CD4-positive, alpha-beta T cell (primary cell): ENCODE results near the gene C5orf47. TPM values are rescaled to one million over a fixed set of nuclear protein-coding genes. Genes with fewer than 3 reads are reported as not detected.
"Not testable (repeated sequence)": the region's sequence is repeated elsewhere in the genome, so short reads cannot be mapped to it uniquely, and the experiment has no call there.

ENCODE experiments used
- ATAC-seq: fragments of 200-7000 bp; cut with Tn5 transposase; one replicate; pipeline ENCODE4 v1.10.0; 2022; ENCODE audit warnings: mild to moderate bottlenecking; ENCODE audit not compliant: poor library complexity
- CTCF ChIA-PET: fragments of 350-600 bp; sonication (Branson Sonifier 250); formaldehyde crosslinking; loops from one replicate; lab custom pipeline; 2021; ENCODE audit warnings: antibody characterized with exemption, inconsistent platforms; lab: Charles Lee
- POLR2A ChIA-PET: fragments of 350-600 bp; sonication (Branson Sonifier 250); formaldehyde crosslinking; loops from one replicate; lab custom pipeline; 2021; ENCODE audit warnings: antibody characterized with exemption, inconsistent platforms; lab: Charles Lee
- DNase-seq, 14 experiments: peaks; one replicate each; pipeline ENCODE4 v3.0.0-alpha.2; 2013 to 2020; ENCODE audit warnings: mixed read lengths in 2 of 14
- H3K27ac ChIP-seq, 2 donors: one replicate each; pipeline versions ENCODE4 v1.5.1 to v1.7.0; 2013; ENCODE audit warnings: low read length in 2 of 2, low read depth in 1 of 2, mild to moderate bottlenecking in 1 of 2
- H3K27me3 ChIP-seq, 2 experiments: 1 replicate in 1 of 2; 2 replicates in 1 of 2; pipeline versions ENCODE4 v1.6.1 to v1.7.0; 2013; ENCODE audit warnings: low read length in 2 of 2, control low read depth in 1 of 2, mild to moderate bottlenecking in 1 of 2, moderate library complexity in 1 of 2; ENCODE audit not compliant: insufficient read depth in 2 of 2, control insufficient read depth in 1 of 2
- H3K36me3 ChIP-seq: one replicate; pipeline ENCODE4 v1.6.1; 2013; ENCODE audit warnings: low read length, control low read depth; ENCODE audit not compliant: insufficient read depth
- H3K4me1 ChIP-seq: one replicate; pipeline ENCODE4 v1.6.1; 2013; ENCODE audit warnings: low read length, control low read depth; ENCODE audit not compliant: insufficient read depth
- H3K4me3 ChIP-seq: one replicate; pipeline ENCODE4 v1.5.1; 2013; ENCODE audit warnings: mild to moderate bottlenecking, low read length, moderate library complexity
- H3K9me3 ChIP-seq, 2 experiments: 1 replicate in 1 of 2; 2 replicates in 1 of 2; pipeline versions ENCODE4 v1.6.1 to v1.7.0; 2013; ENCODE audit warnings: low read length in 2 of 2, mild to moderate bottlenecking in 2 of 2, control low read depth in 1 of 2, moderate library complexity in 1 of 2; ENCODE audit not compliant: control insufficient read depth in 1 of 2, insufficient read depth in 1 of 2
- H3K27ac Mint-ChIP-seq: one replicate; pipeline ENCODE4 v1.8.0; 2020; ENCODE audit warnings: mixed read lengths
- H3K27me3 Mint-ChIP-seq: one replicate; pipeline ENCODE4 v1.8.0; 2021; ENCODE audit warnings: mixed read lengths
- H3K36me3 Mint-ChIP-seq: one replicate; pipeline ENCODE4 v1.8.0; 2021; ENCODE audit warnings: low read depth, mixed read lengths
- H3K4me1 Mint-ChIP-seq: one replicate; pipeline ENCODE4 v1.8.0; 2021; ENCODE audit warnings: low read depth, mixed read lengths
- H3K4me3 Mint-ChIP-seq: one replicate; pipeline ENCODE4 v1.8.0; 2020; ENCODE audit warnings: mild to moderate bottlenecking, mixed read lengths
- H3K9me3 Mint-ChIP-seq: one replicate; pipeline ENCODE4 v1.8.0; 2020; ENCODE audit warnings: mixed read lengths
- CTCF ChIP-seq: fragments of 200-600 bp; IDR thresholded peaks from one replicate; pipeline ENCODE4 v1.8.0; 2022; ENCODE audit warnings: antibody characterized with exemption, mild to moderate bottlenecking
- intact Hi-C, 2 experiments: fragments of 100-400 bp; cut with DNase I in 1 of 2; cut with micrococcal nuclease in 1 of 2; formaldehyde crosslinking; loops; one replicate each; pipeline versions ENCODE4 v1.15.1 to v1.9.0; 2023 to 2025; cut with DNase I, micrococcal nuclease
- total RNA-seq, 174 experiments: library from RNA in 2 of 174; stranded (reverse) in 2 of 174; gene quantifications; one replicate each; pipeline ENCODE4 v1.2.3 and lab custom pipeline; 2021 to 2026

The C5orf47 gene
- total RNA-seq, 2 experiments from 2014 or later: not detected

DNA sequence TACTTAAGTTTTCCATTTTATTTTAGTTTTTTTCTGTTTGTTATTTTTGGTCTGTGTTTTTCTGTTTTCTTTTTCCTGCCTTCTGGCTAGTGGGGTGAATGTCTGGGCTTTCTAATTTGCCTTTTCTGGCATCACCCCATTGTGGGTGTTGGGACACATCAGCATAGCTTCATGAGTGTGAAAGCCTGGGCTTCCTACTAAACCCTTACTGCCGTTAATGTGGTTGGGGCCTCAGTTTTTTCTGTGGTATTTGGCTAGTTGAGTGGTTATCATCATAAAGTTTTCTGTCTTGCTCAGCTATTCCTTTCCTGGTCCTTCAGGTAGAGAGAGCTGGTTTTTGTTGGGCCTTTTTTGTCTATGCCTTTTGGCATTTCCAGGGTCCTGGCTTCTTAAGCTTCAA is 21.4 kb downstream of the C5orf47 start:
- CTCF ChIA-PET: interaction anchor here (0.7 kb wide), 1 partner anchor 26 kb away, joined by 3 read pairs; no protein-coding TSS in a partner anchor
- no peak for DNase-seq
- intact Hi-C loops: no loop called here

GRCh38 chr5:174011441-174011840 is 22.5 kb downstream of the C5orf47 start:
- intact Hi-C loops: no loop called here

More for the DNA sequence above, 21.4 kb downstream of the C5orf47 start:
- Histone ChIP-seq H3K4me1 (no peaks in the 10 kb centered on the region), H3K9me3 (no peaks in the 10 kb centered on the region), H3K27me3 (no peaks in the 10 kb centered on the region), H3K4me3 (no peak overlapping the region), H3K36me3 (no peaks in the 10 kb centered on the region), H3K27ac (no peak overlapping the region)
- no peak for TF ChIP-seq CTCF
- no peak for ATAC-seq
- POLR2A ChIA-PET: no interaction called here
- Mint-ChIP-seq H3K27me3 (peaks cover 20% of the 10 kb centered on the region), H3K27ac (no peak overlapping the region), H3K36me3 (no peaks in the 10 kb centered on the region), H3K4me1 (no peaks in the 10 kb centered on the region), H3K4me3 (no peak overlapping the region), H3K9me3 (no peaks in the 10 kb centered on the region)

DNA sequence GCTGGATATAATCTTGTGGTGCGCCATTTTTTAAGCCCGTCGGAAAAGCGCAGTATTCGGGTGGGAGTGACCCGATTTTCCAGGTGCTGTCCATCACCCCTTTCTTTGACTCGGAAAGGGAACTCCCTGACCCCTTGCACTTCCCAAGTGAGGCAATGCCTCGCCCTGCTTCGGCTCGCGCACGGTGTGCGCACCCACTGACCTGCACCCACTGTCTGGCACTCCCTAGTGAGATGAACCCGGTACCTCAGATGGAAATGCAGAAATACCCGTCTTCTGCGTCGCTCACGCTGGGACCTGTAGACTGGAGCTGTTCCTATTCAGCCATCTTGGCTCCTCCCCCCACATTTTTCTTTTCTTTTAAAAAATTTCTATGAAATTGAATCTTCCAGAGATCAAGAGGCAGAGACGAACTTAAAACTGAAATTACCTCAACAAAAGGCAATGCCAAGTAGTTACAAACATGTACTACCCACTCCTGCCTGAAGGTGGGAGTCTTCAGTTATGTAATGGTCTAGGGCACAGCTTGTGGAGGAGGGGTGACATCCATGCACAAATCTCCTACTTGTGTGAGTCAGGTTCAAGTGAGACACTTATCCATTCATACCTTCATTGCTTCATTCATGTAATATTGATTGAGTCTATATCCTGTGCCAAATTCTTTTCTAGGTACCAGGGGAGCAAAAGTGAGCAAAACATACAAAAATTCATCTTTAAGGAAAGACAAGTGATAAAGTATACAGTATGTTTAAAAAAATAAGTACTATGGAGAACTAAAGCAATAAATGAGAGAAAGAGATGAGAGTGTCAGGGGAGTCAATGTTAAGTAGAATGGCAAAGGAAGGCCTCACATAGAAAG is 31.3 kb downstream of the C5orf47 start:
- H3K9me3 Mint-ChIP-seq, CTCF ChIA-PET, POLR2A ChIA-PET, H3K27ac ChIP-seq, H3K4me1 Mint-ChIP-seq, H3K27ac Mint-ChIP-seq, H3K4me1 ChIP-seq, H3K4me3 ChIP-seq, H3K27me3 ChIP-seq, ATAC-seq, H3K9me3 ChIP-seq, H3K4me3 Mint-ChIP-seq, intact Hi-C loops, H3K36me3 ChIP-seq, H3K36me3 Mint-ChIP-seq: not testable (repeated sequence)
- peaks cover 43% of the 10 kb centered on the region for H3K27me3 Mint-ChIP-seq
- peak in 1 of 14 experiments; percentile 8 for DNase-seq

More at GRCh38 chr5:174011441-174011840, 22.5 kb downstream of the C5orf47 start:
- Mint-ChIP-seq H3K9me3 (no peaks in the 10 kb centered on the region), H3K4me1 (no peaks in the 10 kb centered on the region), H3K27ac (no peak overlapping the region), H3K27me3 (peaks cover 17% of the 10 kb centered on the region), H3K4me3 (no peak overlapping the region), H3K36me3 (no peaks in the 10 kb centered on the region)
- Histone ChIP-seq H3K27ac (no peak overlapping the region), H3K27me3 (no peaks in the 10 kb centered on the region), H3K9me3 (no peaks in the 10 kb centered on the region), H3K4me3 (no peak overlapping the region), H3K4me1 (no peaks in the 10 kb centered on the region), H3K36me3 (no peaks in the 10 kb centered on the region)
- ATAC-seq: no peak
- no peak for TF ChIP-seq CTCF
- ChIA-PET POLR2A (no interaction called here), CTCF (no interaction called here)
- no peak for DNase-seq
